ENCODE data around the gene TMOD4. TPM values are rescaled to one million over a fixed set of nuclear protein-coding genes. Genes with fewer than 3 reads are reported as not detected.
"Not testable (repeated sequence)": the region's sequence is repeated elsewhere in the genome, so short reads cannot be mapped to it uniquely, and the experiment has no call there.

Gene TMOD4
- total RNA-seq (2014; rRNA removed; shearing (Covaris generic)) = 0.80 TPM in 1 of 2 replicates, not detected in the other

GRCh38 chr1:151175863-151176262, at the start of gene TMOD4:
Gene TMOD4, minus strand, starts transcription at chr1:151175981. Its CDS starts 1,106 bp downstream, at chr1:151174875.
- peaks cover 14% of the 10 kb centered on the region for H3K36me3 ChIP-seq (replicated peaks; ENCODE audit: control insufficient read depth, insufficient read depth, low read length)
- peak; percentile 79 for DNase-seq
- no peak within 1 kb of the TSS for H3K4me3 ChIP-seq (ENCODE audit: insufficient read depth, low read depth, low read length)
- no peaks in the 10 kb centered on the region for H3K27me3 ChIP-seq (ENCODE audit: control insufficient read depth, insufficient read depth, low read length)

GRCh38 chr1:151222130-151222529, 46.3 kb upstream of the TMOD4 start:
- no peak for DNase-seq
- Histone ChIP-seq H3K4me3 (ENCODE audit: insufficient read depth, low read depth, low read length) (no peak overlapping the region), H3K36me3 (replicated peaks; ENCODE audit: control insufficient read depth, insufficient read depth, low read length) (peaks cover 6% of the 10 kb centered on the region), H3K27me3 (ENCODE audit: control insufficient read depth, insufficient read depth, low read length) (no peaks in the 10 kb centered on the region)

- Histone ChIP-seq H3K36me3 (replicated peaks; ENCODE audit: control insufficient read depth, insufficient read depth, low read length) (peaks cover 5% of the 10 kb centered on the region), H3K4me3 (ENCODE audit: insufficient read depth, low read depth, low read length) (no peak overlapping the region), H3K27me3 (ENCODE audit: control insufficient read depth, insufficient read depth, low read length) (no peaks in the 10 kb centered on the region)
- DNase-seq = no peak
These were observed 45.8 kb upstream of the TMOD4 start for GRCh38 chr1:151221616-151222015.

GRCh38 chr1:151213560-151213959, 37.8 kb upstream of the TMOD4 start:
- DNase-seq = no peak
- H3K4me3 ChIP-seq (ENCODE audit: insufficient read depth, low read depth, low read length) = no peak overlapping the region
- peaks cover 3% of the 10 kb centered on the region for H3K36me3 ChIP-seq (replicated peaks; ENCODE audit: control insufficient read depth, insufficient read depth, low read length)
- no peaks in the 10 kb centered on the region for H3K27me3 ChIP-seq (ENCODE audit: control insufficient read depth, insufficient read depth, low read length)

- H3K4me3 ChIP-seq (ENCODE audit: insufficient read depth, low read depth, low read length) = no peak overlapping the region
- H3K36me3 ChIP-seq (replicated peaks; ENCODE audit: control insufficient read depth, insufficient read depth, low read length) = peaks cover 5% of the 10 kb centered on the region
- no peak for DNase-seq
- no peaks in the 10 kb centered on the region for H3K27me3 ChIP-seq (ENCODE audit: control insufficient read depth, insufficient read depth, low read length)
These were observed 36.4 kb upstream of the TMOD4 start for GRCh38 chr1:151211972-151212705.

- H3K36me3 ChIP-seq (replicated peaks; ENCODE audit: control insufficient read depth, insufficient read depth, low read length) = peaks cover 5% of the 10 kb centered on the region
- H3K4me3 ChIP-seq (ENCODE audit: insufficient read depth, low read depth, low read length) = no peak overlapping the region
- no peak for DNase-seq
- no peaks in the 10 kb centered on the region for H3K27me3 ChIP-seq (ENCODE audit: control insufficient read depth, insufficient read depth, low read length)
These were observed 35.0 kb upstream of the TMOD4 start for GRCh38 chr1:151210830-151211229.

GRCh38 chr1:151205381-151205965, 29.7 kb upstream of the TMOD4 start:
- not testable (repeated sequence) for H3K36me3 ChIP-seq (replicated peaks; ENCODE audit: control insufficient read depth, insufficient read depth, low read length); DNase-seq; H3K27me3 ChIP-seq (ENCODE audit: control insufficient read depth, insufficient read depth, low read length); H3K4me3 ChIP-seq (ENCODE audit: insufficient read depth, low read depth, low read length)

GRCh38 chr1:151199873-151200581, 24.2 kb upstream of the TMOD4 start:
- Histone ChIP-seq H3K36me3 (replicated peaks; ENCODE audit: control insufficient read depth, insufficient read depth, low read length) (peaks cover 5% of the 10 kb centered on the region), H3K4me3 (ENCODE audit: insufficient read depth, low read depth, low read length) (peak overlapping the region; percentile 93), H3K27me3 (ENCODE audit: control insufficient read depth, insufficient read depth, low read length) (no peaks in the 10 kb centered on the region)
- DNase-seq = peak; percentile 38

- peak; percentile 99 for DNase-seq
- Histone ChIP-seq H3K36me3 (replicated peaks; ENCODE audit: control insufficient read depth, insufficient read depth, low read length) (peaks cover 5% of the 10 kb centered on the region), H3K4me3 (ENCODE audit: insufficient read depth, low read depth, low read length) (peak within 1 kb of the TSS; percentile 93), H3K27me3 (ENCODE audit: control insufficient read depth, insufficient read depth, low read length) (no peaks in the 10 kb centered on the region)
These were observed 22.7 kb upstream of the TMOD4 start, which contains the start of gene PIP5K1A for GRCh38 chr1:151198254-151199127. Gene PIP5K1A, plus strand, starts transcription at chr1:151198552. Its CDS starts 445 bp downstream, at chr1:151198997.

GRCh38 chr1:151197863-151198253, 22.1 kb upstream of the TMOD4 start:
- DNase-seq = peak; percentile 35
- H3K4me3 ChIP-seq (ENCODE audit: insufficient read depth, low read depth, low read length) = peak overlapping the region; percentile 93
- peaks cover 3% of the 10 kb centered on the region for H3K36me3 ChIP-seq (replicated peaks; ENCODE audit: control insufficient read depth, insufficient read depth, low read length)
- H3K27me3 ChIP-seq (ENCODE audit: control insufficient read depth, insufficient read depth, low read length) = no peaks in the 10 kb centered on the region

- peak; percentile 66 for DNase-seq
- H3K36me3 ChIP-seq (replicated peaks; ENCODE audit: control insufficient read depth, insufficient read depth, low read length) = no peaks in the 10 kb centered on the region
- no peak overlapping the region for H3K4me3 ChIP-seq (ENCODE audit: insufficient read depth, low read depth, low read length)
- no peaks in the 10 kb centered on the region for H3K27me3 ChIP-seq (ENCODE audit: control insufficient read depth, insufficient read depth, low read length)
These were observed 20.6 kb upstream of the TMOD4 start for GRCh38 chr1:151196292-151196800.

- DNase-seq; H3K27me3 ChIP-seq (ENCODE audit: control insufficient read depth, insufficient read depth, low read length); H3K4me3 ChIP-seq (ENCODE audit: insufficient read depth, low read depth, low read length); H3K36me3 ChIP-seq (replicated peaks; ENCODE audit: control insufficient read depth, insufficient read depth, low read length): not testable (repeated sequence)
These were observed 19.3 kb upstream of the TMOD4 start for GRCh38 chr1:151194894-151195594.

GRCh38 chr1:151193856-151194255, 18.1 kb upstream of the TMOD4 start:
- Histone ChIP-seq H3K27me3 (ENCODE audit: control insufficient read depth, insufficient read depth, low read length) (no peaks in the 10 kb centered on the region), H3K36me3 (replicated peaks; ENCODE audit: control insufficient read depth, insufficient read depth, low read length) (no peaks in the 10 kb centered on the region), H3K4me3 (ENCODE audit: insufficient read depth, low read depth, low read length) (no peak overlapping the region)
- no peak for DNase-seq

Data from H7 (cell line).